ENCODE measurements around the gene VIPAS39.

- no peak for TF ChIP-seq CTCF (IDR thresholded peaks at IDR 0.05)
- TF ChIP-seq POLR2A (IDR thresholded peaks at IDR 0.05) = no peak
Measured at GRCh38 chr14:77439861-77440260, 17.5 kb downstream of the VIPAS39 start.

Data from body of pancreas (tissue), 4 donors.